Limb (tissue), 2 donors: ENCODE measurements around the gene ALDH4A1.

Experiments used
- DNase-seq, 2 donors: peaks; one replicate each; pipeline ENCODE4 v3.0.0-alpha.2; 2016; ENCODE audit errors: extremely low spot score in 2 of 2

Gene ALDH4A1

GRCh38 chr1:18922848-18923755 is 20.7 kb upstream of the ALDH4A1 start:
- DNase-seq, result no peak

GRCh38 chr1:18922319-18922726 is 20.0 kb upstream of the ALDH4A1 start:
- DNase-seq, result peak; percentile 82 to 90

GRCh38 chr1:18921516-18922251 is 19.3 kb upstream of the ALDH4A1 start:
- no peak for DNase-seq

- no peak for DNase-seq
Observed at GRCh38 chr1:18920931-18921330, 18.6 kb upstream of the ALDH4A1 start.

- DNase-seq, result no peak
Observed at GRCh38 chr1:18919956-18920355, 17.6 kb upstream of the ALDH4A1 start.

GRCh38 chr1:18919197-18919905 is 17.0 kb upstream of the ALDH4A1 start:
- DNase-seq, result no peak

GRCh38 chr1:18918417-18918816 is 16.1 kb upstream of the ALDH4A1 start:
- DNase-seq, result no peak

GRCh38 chr1:18917071-18917799 is 14.9 kb upstream of the ALDH4A1 start:
- no peak for DNase-seq

GRCh38 chr1:18915341-18915740 is 13.0 kb upstream of the ALDH4A1 start:
- DNase-seq, result no peak

GRCh38 chr1:18913065-18913835 is 10.9 kb upstream of the ALDH4A1 start:
- DNase-seq, result peak; percentile 23 to 80

- DNase-seq, result no peak
Observed at GRCh38 chr1:18912550-18912949, 10.2 kb upstream of the ALDH4A1 start.

GRCh38 chr1:18908911-18909771 is 6.8 kb upstream of the ALDH4A1 start:
- no peak for DNase-seq

GRCh38 chr1:18907917-18908845 is 5.8 kb upstream of the ALDH4A1 start:
- no peak for DNase-seq

GRCh38 chr1:18907021-18907916 is 4.9 kb upstream of the ALDH4A1 start:
- peak; percentile 67 to 76 for DNase-seq

- no peak for DNase-seq
Observed at GRCh38 chr1:18903291-18903756, 969 bp upstream of the ALDH4A1 start.

- no peak for DNase-seq
Observed at GRCh38 chr1:18901952-18902522, 318 bp downstream of the ALDH4A1 start.
